Inflammatory macrophage treated with lipopolysaccharide for 4 hours (primary cell): ENCODE measurements around the gene RANBP9.

Source experiments
- DNase-seq: peaks from one replicate; pipeline ENCODE4 v3.0.0-alpha.2; 2020

Gene RANBP9

DNA sequence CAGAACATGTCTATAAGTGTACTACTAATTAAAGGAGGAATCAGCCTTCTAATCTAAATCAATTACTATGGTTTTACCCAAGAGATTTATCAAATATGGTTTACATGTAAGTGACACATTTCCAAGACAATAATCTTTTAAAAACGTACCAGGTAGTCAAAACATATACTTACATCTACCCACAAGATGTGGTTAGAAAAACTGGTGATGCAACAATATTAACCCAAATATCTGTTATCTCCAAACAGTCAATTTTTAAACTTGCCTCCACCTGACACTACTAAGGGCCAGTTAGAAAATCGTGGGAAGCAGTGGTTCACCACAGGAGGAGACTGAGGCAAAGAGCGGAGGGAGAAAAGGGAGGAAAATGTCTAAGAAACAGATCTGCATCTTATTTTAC lies 68.5 kb downstream of the RANBP9 start:
- no peak for DNase-seq

DNA sequence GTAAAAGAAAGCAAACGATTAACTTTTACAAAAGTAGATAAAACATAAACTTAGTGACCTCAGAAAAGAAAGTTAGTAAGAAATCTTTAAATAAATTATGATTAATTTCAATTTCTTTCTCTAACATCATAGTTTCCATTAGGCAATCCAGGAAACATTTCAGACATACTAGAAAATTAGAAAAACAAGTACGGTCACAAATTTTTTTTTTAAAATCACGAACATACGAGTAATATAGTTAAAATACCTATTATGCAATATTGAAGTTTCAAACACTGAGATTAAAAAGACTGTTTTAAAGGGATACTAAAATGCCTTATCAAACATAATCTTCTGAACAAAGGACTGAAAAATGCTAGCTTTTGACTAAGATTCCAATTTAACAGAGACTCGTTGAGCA lies 70.3 kb downstream of the RANBP9 start:
- DNase-seq, result peak; percentile 63

DNA sequence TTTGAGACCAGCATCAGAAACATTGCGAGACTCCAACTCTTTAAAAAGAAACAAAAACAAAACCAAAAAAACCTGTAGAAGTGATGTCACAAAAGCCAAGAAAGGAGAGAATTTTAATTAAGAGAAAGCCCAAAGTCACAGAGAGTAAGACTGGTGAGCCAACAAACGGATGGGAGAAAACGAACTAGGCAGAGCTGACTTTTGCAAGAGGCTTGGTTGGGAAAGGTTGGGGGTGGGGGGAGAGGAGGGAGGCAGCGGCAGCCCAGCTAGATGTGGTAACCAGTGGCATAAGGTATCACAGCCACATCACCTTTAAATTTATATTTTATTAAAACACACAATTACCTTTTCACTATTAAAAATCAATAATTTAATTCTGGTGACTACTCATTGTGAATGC lies 73.0 kb downstream of the RANBP9 start:
- peak; percentile 18 for DNase-seq

DNA sequence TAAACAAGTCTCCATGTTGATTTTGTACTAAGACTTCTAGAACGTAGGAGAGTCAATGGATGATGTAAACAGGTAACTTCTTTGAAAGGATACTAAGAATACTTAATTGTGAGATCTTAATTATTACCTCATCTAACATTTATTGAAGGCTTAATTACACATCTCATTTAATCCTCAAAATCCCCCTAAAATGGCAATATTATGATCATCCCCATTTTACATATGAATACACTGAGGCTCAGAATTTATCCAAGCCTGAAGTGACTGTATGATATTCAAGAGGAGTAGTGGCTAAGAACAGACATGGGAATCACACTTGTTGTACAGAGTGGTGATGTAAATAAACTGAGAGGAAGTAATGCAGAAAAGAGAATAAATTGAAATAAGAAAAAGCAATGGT lies 73.6 kb downstream of the RANBP9 start:
- DNase-seq, result no peak

DNA sequence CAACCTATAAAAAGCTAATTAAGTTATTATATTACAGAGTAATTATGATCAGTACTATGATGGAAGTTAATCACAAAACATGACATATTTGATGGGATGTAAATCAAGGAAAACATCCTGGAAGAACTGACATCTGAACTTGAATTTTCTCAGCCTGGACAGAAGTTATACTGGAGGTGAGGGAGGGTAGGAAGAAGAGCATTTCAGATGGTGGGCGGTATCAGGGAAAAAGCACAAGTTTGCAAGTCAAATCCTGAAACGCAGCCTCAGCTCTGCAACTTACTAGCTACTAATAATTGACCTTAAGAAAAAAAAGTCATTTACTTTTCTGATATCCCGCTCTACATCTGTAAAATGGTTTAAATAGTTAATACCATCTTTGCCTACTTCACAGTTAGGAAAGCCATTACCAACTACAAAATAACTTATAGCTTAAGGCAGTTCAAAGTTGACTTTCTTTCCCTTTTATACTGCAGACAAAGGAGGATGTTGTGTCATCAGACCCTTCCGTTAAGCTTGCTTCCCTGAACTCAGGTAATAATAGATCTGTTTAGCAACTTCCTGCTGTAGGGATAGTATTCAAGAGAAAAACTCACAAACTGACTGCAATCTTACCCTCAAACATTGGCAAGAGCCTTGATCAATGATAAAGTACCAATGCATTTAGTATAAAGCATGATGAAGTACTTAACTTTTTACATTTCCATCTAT lies 75.5 kb downstream of the RANBP9 start:
- no peak for DNase-seq

DNA sequence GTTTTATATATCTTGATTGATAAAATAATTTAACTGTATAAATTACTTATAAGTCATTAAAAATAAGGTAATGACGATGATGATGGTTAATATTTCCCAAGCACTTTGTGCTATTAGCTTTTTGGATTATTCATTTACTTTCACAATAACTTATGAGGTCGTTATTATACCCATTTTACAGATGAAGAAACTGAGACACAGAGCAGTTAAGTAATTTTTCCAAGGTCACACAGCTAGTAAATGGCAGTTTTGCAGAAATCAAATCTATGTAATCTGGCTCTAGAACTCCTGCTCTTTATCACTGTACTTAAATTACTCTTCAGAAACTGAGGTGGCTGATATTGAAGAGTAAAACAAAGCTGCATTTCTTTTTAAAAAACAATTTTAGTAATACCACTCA lies 78.3 kb downstream of the RANBP9 start:
- DNase-seq, result no peak

DNA sequence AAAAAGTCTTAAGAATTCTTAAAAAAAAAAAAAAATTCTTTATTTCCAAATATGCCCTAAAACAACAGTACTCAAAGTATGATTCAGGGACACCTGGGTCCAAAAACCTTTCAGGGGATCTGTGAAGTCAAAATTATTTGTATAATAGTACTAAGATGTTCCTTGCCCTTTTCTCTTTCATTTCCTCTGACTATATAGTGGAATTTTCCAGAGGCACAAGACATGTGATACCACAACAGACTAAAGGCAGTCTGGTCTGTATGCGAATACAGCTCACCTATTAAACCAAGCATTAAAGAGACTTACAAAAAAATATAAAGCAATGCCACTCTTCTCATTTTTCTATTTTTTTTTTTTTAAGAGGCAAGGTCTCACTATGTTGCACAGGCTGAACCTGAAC lies 81.1 kb downstream of the RANBP9 start:
- no peak for DNase-seq

DNA sequence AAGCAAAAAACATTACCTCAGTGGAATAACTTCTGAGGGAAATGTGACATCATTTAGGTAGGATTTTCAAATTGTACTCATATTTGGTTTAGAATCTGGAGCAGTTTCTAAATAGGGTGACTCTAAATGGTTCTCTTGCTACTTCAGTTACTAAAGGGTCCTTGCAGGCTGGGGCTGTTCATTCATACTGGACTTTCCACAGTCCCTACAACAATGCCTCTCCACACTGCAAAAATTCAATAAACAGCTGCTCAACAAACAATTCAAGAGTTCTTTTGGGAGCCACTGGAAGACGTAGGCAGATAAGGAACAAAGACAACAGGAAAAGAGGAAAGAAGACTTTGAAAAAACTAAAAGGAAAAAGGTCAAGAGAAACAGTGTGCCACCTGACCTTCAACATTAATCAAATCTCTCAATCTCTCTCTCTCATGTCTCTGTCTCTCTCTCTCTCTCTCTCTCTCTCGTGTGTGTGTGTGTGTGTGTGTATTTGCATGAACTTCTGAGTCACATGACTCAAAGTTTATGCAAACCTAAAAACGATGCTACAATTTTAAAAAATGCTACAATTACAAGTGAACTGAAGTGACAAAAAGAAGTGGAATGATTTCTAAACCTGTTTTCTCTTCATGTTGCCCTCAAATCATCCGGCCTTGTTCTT lies 82.0 kb downstream of the RANBP9 start:
- no peak for DNase-seq

DNA sequence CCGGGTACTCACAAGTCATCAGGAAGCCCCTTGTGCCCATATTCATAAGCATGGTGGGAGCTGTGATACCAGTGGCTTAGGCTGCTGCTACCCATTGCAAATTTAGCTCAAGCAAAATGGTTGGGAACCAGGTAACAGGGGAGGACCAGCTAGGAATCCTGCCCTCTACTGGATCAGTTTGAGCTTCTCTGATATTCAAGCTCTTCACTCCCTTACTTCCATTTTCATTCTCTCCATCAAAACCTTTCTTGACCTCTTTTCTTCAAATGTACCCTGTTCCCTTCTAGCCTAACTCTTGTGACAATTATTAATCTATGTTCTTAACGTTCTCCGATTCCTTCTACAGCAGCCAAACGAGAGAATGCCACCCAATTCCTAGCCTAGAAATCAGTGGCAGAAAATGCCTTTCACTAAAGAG lies 86.8 kb downstream of the RANBP9 start:
- DNase-seq, result peak; percentile 40

DNA sequence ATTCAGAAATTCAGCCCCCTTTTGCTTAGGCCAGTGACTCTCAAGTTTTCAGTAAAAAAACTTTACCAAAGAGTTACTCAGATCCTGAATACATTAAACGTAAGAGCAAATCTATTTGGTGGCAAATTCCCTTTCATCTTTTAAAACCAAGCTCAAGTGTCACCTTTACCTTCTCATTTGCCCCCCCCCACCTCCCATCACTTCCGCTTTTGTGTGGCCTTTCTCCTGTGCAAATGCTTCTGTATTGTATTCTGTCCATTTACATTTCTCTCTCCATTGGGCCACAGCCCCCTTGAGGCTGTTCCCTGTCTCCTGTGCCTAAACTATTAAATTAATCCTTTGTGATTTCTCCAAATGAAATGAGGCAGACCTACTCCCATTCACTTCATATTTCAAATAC lies 94.6 kb downstream of the RANBP9 start:
- no peak for DNase-seq

DNA sequence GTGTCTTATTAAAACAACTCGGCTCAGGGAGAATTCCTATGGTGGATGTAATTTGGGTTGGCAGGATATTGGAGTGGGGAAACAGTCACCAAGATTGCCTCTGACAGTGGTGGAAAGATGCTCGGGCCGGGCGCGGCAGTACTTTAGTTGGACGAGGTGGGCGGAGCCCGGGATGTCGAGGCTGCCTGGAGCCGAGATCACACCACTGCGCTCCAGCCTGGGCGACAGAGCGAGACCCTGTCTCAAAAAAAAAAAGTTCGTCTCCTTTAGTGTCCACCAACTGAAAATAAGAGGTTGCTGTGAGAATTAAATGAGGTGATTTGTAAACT lies 95.9 kb downstream of the RANBP9 start:
- peak; percentile 37 for DNase-seq

DNA sequence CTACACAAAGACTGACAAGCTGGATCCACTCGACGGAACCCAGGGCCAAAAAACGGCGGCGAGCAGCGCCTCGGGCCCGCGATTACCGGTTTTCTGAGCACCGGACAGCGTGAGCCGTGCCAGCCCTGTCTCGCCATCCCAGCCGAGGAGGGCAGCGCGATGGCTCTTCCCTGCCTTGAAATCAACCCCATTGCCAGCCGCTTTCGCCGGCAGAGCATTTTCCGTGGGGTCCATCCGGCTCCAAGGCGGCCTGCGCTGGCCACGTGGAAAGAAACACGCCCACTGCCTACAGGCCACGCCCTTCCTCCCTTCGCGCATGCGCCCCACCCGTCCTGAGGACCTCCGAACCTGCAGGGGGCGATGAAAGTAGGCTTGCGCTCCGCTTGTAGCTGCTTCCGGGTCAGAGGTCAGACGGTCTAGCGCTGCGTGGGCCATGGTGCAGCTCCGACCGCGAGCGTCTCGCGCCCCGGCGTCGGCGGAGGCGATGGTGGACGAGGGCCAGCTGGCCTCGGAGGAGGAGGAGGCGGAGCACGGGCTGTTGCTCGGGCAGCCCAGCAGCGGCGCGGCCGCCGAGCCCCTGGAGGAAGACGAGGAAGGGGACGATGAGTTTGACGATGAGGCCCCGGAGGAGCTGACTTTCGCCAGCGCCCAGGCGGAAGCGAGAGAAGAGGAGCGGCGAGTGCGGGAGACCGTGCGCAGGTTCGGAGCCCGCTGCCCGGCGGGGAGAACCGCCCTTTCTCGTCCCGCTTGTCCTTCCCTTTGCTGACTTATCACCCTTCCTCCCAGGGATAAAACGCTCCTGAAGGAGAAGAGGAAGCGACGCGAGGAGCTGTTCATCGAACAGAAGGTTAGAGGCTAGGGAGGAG lies 96.5 kb downstream of the RANBP9 start, which contains the start of gene NOL7:
Gene NOL7, plus strand, starts transcription at position 410 of the 866 bp plus-strand sequence. Its CDS starts 24 bp downstream, at position 434.
- peak; percentile 99 for DNase-seq

DNA sequence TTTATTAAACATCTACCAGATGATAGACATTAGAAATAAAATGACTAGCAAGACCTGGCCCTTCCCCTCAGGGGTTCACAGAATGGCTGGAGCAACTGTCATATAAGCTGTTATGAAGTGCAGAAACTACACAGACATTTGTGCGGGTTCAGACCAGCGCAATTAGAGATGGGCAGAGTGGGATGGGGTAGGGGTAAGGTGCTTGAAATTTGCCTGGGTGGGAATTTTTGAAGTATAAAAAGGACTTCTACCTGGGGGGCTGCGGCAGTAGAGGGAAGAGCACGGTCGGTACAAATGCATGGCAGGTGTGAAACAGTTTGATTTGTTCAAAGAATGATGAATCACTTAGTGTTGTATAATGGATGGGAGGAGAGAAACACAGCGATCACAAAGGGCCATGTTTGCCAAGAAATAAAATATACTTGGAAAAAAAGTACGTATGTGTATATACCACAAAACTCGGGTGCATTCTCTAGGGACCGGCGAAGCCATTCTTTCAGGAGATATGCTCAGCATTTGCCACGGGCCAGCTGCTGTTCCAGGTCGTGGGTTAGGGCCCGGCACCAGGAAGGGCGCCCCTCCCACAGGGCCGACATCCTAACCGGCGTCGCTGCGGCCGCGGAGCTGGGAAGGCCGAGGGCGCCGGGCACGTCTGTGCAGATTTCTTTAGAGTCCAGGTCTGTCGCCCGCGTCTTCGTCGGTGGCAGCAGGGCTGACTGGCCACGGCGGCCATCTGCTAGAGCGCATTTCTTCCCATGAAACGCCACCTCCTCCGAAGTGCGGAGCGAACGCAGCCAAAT lies 97.3 kb downstream of the RANBP9 start:
- DNase-seq, result peak; percentile 30

DNA sequence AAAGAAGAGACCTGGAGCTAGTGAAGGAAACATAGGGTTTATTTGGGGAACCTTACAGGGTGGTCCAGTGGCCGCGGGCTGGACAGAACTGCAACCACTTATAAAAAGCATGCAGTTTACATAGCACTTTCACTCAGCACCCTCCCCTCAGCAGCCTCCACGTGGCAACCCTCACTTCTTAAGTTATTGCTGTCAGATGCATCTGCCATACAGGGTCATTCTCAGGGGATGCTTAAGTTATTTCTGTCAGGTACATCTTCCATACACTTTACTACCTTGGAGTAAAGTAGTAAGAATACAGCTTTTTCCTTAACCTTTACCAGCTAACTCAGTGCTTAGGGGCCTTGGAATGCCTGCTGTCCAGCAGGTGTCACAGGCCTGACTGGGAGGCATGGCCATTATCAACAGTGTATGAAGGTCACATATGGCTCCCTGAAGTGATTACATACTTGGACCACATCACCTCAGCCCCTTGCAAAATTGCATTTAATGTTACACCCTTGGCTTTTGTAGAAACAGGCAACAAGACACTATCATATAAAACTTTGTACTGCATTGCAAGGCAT lies 98.5 kb downstream of the RANBP9 start:
- no peak for DNase-seq

DNA sequence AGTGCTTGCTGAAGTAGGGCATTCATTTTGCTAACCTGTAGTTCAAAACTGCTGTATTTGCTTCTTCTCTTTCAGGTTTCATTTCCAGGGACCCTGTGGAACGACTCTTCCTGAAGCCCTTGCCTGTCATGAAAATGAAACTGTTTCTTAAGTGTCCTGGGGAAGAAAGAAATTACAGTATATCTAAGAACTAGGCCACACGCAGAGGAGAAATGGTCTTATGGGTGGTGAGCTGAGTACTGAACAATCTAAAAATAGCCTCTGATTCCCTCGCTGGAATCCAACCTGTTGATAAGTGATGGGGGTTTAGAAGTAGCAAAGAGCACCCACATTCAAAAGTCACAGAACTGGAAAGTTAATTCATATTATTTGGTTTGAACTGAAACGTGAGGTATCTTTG lies 99.9 kb downstream of the RANBP9 start:
- peak; percentile 66 for DNase-seq

DNA sequence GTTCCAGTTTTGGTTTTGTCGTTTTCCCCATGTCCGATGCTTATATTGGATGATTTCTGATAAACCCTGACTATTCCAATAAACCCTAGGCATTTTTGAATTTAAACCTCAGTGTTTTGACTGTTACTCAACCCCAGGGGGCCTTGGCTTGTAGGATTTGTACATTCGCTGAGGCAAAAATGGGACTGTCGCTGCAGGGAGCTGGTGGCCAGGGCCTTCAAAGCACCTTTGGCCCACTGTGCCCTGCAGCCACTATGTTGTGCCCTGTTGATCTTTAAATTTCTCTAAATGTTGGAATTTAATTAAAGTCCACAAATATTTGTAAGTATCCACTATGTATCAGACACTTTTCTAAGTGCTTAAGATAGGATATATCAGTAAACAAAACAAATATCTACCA lies 106.0 kb downstream of the RANBP9 start:
- no peak for DNase-seq

DNA sequence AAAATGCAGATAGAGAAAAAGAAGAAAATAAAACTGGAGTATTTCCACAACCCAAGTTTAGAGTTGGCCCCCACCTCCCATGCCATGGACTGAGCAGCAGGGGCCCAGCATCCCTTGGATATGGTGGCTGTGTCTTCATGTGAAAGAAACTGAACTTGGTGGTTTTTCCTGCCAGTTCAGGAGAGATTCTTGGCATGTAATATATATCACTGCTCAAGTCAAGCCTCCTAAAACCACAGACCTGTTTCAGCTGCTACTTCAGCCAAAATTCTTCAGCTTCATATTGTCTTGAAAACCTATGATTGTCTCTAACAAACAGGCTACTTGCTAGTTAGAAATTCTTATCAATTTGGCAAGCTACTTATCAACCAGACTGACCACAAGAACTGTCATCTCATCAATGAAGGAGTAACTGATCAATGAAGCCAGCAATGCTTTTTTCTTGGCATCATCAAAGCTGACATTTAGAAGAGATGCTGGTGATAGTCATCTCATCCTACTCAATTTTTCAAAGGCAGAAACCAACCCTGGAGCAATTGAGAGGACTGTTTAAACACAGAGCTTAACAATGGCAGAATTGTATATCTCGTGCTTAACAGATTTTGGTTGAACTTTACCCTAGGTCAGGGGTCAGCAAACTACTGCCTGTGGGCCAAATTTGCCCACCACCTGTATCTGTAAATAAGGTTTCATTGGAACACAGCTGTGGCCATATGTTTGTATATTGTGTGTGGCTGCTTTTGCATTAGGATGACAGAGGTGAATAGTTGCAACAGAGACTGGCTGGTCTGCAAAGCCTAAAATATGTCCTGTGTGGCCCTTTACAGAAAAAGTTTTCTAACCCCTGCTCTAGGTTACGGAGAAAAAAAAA lies 106.9 kb downstream of the RANBP9 start:
- no peak for DNase-seq

DNA sequence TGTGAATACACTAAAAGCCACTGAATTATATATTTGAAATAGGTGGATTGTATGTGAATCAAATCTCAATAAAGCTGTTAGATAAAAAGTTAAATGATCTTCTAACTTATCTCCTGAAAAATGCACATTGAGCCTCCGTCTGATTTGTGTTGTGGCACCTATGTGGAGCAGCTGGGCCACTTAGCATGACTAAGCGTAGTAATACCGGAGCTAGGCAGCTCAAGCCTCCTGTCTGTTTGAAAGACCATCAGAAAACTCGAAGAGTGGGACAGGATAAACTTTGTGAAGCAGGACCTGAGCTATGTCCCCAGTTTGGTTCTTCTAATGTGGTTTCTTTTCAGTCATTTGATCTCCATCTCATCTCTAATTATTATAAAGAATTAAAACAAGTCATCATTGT lies 107.5 kb downstream of the RANBP9 start:
- DNase-seq, result no peak

DNA sequence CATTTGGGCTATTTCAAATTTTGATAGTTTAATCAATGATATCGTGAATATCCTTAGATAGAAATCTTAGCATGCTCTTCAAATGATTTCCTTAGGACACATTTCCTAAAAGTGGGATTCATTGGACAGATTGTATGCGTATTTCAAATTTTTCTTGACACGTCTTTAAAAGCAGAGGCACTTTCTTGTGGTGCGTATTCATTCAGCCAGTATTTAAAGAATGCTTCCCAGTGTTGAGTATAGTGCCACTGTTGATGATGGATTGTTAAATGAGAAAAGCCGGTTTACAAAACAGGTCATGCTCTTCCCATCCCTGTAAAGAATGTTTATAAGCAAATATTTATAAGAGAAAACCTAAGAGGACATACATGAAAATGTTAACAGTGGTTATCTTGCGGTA lies 111.6 kb downstream of the RANBP9 start:
- DNase-seq, result no peak

DNA sequence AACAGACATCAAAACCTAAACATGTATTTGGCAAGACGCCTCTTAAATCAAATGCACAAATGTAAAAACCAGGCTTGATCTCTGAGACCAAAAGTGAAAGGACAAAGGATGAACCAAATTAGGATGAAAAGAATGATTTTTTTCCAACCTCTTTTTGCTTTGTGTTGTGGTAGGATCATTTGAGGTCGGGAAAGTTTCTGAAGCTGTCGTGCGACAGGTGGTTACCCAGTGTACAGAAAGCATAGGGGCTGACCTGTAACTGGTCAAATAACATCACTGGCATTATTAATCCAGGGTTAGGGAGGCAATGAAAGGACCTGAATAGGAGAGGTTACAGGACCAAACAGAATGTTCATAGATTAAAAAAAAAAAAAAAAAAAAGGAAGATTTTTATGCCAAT lies 114.6 kb downstream of the RANBP9 start:
- DNase-seq, result no peak

DNA sequence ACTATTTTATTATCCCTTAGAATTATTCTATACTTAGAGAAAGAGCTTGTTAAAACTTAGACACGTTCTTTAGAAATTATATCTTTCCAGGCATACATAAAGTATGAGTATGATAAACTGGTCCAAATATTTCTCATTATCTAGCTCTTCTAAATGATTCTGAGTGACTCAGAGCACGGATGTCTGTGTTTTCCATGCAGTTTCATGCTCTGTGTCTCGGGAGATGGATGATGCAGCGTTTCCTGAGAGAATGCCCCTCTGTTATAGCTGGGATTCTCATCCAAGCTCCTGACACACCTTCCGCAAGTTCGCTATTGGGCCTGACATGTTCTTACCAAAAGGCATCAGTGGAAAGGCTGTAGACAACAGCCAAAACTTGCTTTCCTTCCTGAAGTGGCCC lies 117.9 kb downstream of the RANBP9 start:
- DNase-seq, result no peak

DNA sequence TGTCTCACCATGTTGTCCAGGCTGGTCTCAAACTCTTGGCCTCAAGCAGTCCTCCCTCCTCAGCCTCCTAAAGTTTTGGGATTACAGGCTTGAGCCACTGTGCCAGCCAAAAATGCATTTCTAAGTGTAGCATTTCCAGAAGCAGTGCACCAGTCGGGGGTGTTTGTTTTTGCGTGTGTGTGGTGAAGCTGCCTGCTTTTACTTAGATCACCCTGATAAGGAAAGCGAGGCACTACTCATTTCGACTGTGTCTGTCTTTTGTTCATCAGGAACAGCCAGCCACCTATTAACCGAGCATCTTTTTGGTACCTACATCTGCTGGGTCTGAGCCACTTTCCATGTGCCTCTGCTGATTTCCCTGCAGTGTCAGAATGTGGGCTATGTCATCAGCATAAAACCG lies 118.5 kb downstream of the RANBP9 start:
- no peak for DNase-seq
